Left cardiac atrium (tissue), 4 donors: ENCODE data around the gene PHKG2. TPM values are rescaled to one million over a fixed set of nuclear protein-coding genes. Genes with fewer than 3 reads are reported as not detected.

Source experiments
- ATAC-seq, 2 donors: fragments of 200-7000 bp; cut with Tn5 transposase; one replicate each; pipeline ENCODE4 v1.9.1; 2020; ENCODE audit warnings: mild to moderate bottlenecking in 2 of 2, moderate library complexity in 2 of 2
- DNase-seq: peaks from one replicate; pipeline ENCODE4 v3.0.0-alpha.2; 2020
- intact Hi-C, 2 donors: fragments of 100-400 bp; cut with DNase I; formaldehyde crosslinking; loops; one replicate each; pipeline versions ENCODE4 v1.14.1 to v1.15.1; 2022 to 2023
- total RNA-seq, 2 donors: library from RNA; stranded (reverse); fragmentation: NEBNext Ultra II Directional; extraction: Animal tissue kit (Norgen Biotek cat#: 25700); gene quantifications; one replicate each; pipeline ENCODE4 v1.2.1, GENCODE V29; 2021
- donor health status: DM: no; HTN: yes; CAD: no.
- donor health status: DM: no; HTN: yes; CAD: no; lungs with severe emphysema.
- donor health status: DM: yes; HTN: yes; CAD: no.
- donor health status: Dilated cardiomyopathy.

Gene PHKG2
- total RNA-seq, 2 donors from 2014 or later, result 17.8 to 18.6 TPM

DNA sequence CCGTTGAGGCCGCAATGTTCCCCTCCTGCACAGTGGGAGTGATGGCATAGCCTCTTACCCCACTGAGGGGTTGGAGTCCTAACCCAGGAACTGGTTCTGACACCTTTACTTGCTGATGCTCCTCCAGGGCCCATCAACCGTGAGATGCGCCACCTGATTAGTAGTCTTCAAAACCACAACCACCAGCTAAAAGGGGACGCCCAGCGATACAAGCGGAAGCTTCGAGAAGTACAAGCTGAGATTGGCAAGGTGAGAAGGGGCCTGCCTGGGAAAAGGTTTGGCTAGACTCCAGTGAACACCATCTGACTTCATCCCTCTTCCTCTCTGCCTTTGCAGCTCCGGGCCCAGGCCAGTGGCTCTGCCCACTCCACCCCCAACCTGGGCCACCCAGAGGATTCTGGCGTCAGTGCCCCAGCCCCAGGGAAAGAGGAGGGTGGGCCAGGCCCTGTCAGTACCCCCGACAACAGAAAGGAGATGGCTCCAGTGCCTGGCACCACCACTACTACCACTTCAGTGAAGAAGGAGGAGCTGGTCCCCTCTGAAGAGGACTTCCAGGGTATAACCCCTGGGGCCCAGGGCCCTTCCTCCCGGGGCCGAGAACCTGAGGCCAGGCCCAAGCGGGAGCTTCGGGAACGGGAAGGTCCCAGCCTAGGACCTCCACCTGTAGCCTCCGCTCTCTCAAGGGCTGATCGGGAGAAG is 19.7 kb downstream of the PHKG2 start:
- intact Hi-C loops, result no loop called here
- no peak for DNase-seq
- peak in 1 of 2 donors; percentile 19 for ATAC-seq

DNA sequence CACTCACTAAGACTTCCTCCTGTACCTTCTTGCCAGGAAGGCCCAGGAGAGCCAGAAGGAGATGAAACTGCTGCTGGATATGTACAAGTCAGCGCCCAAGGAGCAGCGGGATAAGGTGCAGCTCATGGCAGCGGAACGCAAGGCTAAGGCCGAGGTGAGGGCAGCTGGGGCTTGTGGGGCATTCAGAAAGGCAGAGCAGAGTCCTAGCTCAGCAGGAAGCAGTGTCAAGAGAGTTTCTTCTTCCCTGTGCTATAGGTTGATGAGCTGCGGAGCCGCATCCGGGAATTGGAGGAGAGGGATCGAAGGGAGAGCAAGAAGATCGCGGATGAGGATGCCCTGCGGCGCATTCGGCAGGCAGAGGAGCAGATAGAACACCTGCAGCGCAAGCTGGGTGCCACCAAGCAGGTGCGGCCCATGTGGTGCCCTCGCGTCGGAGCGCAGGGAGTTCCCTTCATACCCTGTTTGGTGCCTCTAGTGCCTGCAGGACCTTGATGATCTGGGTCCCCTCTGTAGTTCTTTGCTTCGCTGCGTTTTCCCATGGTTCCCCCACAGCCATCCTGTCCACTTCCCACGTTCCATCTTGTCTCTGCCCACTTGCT is 20.5 kb downstream of the PHKG2 start:
- ATAC-seq (no peak), DNase-seq (no peak)
- intact Hi-C loops, result no loop called here

GRCh38 chr16:30769379-30770089 is 21.3 kb downstream of the PHKG2 start:
- DNase-seq (no peak), ATAC-seq (no peak)
- intact Hi-C loops, result no loop called here

GRCh38 chr16:30771726-30772125 is 23.5 kb downstream of the PHKG2 start:
- no peak for ATAC-seq
- DNase-seq, result no peak
- intact Hi-C loops, result no loop called here

DNA sequence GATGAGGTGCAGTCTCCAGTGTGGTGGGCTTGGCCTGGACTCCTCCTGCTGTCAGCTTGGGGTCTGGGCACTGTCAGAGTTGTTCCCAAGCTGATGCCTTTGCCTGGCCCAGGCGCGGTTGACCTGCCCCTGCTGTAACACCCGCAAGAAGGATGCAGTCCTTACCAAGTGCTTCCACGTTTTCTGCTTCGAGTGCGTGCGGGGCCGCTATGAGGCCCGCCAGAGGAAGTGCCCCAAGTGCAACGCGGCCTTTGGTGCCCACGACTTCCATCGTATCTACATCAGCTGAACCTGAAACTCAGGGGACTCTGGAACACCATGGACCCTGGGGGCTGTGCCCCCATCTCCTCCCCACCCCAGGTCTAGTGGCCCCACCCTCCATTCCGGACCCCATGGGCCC is 25.6 kb downstream of the PHKG2 start:
- intact Hi-C loops, result no loop called here
- DNase-seq, result no peak
- no peak for ATAC-seq

DNA sequence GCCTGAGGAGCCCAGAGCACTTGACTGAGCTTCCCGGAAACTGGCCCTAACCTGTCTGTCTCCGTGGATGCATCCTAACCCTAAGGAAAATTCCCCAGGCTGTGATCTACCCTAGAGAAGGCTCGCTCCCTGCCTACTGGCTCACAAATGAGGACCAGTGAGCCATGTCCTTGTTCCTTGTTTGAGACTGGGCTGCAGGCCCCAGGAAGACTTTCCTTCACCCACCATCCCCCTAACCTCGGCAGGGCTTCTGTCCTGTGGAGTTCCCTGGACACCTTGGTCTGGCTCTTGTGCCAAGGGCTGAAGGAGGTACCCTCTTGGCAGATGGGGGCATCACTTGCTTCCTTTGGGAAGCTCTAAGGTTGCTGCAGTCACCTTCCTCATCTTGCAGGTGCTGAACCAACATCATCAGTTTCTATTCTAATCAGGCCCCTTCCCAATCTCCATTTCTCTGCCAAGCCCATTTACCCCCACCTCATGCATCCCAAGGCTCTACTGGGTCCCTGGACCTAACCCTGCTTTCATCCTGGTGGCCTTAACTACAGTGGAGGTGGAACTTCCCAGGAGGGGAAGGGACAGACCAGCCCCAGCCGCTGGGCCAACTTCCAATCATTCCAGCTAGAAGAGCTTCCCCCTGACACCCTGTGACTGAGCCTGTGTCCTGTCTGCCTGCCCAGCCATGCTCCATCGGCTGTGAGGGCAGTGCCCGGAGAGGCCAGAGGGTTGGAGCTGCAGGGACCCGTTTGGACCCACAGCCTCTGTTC is 26.3 kb downstream of the PHKG2 start:
- intact Hi-C loops, result no loop called here
- ATAC-seq (peak; percentile 15 to 23), DNase-seq (no peak)

GRCh38 chr16:30775131-30775391 is 26.8 kb downstream of the PHKG2 start:
- intact Hi-C loops, result no loop called here
- no peak for ATAC-seq

DNA sequence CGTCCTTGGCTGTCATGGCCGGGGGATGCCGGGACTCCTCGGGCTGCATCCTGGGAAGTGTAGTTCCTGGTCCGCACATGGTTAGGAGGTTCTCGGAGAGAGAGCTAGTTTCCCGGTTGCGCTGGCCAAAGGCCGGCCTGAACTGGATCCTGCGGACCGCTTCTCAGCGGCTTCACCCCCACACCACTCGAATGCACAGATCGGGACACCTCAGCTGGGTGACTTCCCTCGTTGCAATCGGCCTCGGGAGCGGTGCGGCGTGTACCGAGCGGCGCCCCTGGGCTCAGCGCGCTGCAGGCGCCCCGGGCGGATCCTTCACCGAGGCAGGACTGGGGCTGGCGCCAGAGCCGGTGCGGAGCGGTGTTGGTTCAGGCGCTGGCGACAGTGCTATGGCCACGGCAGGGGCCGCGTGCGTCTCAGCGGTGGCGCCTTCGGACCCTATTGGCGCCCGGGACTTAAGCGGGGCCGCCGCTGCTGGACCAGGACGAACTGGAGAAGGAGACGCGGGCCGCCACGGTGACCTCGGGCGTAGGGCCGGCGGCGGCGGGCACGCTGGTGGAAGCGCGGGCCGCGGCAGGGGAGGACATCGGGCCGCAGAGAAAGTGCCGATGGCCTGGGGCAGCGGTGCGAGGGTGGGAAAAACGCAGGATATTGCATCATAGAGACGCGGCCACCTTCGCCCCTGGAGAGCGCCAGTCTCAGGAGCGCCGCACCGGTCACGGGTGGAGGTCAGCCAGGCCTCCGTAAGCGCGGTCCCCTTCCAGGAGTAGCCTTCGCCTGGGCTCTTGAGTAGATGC is 27.4 kb downstream of the PHKG2 start:
- intact Hi-C loops, result no loop called here

More at GRCh38 chr16:30775131-30775391, 26.8 kb downstream of the PHKG2 start:
- no peak for DNase-seq

GRCh38 chr16:30777591-30778297 is 29.5 kb downstream of the PHKG2 start:
- ATAC-seq, result no peak
- intact Hi-C loops, result no loop called here
- DNase-seq, result no peak

More for the DNA sequence above, 27.4 kb downstream of the PHKG2 start:
- ATAC-seq (peak; percentile 87 to 89), DNase-seq (peak; percentile 86)

DNA sequence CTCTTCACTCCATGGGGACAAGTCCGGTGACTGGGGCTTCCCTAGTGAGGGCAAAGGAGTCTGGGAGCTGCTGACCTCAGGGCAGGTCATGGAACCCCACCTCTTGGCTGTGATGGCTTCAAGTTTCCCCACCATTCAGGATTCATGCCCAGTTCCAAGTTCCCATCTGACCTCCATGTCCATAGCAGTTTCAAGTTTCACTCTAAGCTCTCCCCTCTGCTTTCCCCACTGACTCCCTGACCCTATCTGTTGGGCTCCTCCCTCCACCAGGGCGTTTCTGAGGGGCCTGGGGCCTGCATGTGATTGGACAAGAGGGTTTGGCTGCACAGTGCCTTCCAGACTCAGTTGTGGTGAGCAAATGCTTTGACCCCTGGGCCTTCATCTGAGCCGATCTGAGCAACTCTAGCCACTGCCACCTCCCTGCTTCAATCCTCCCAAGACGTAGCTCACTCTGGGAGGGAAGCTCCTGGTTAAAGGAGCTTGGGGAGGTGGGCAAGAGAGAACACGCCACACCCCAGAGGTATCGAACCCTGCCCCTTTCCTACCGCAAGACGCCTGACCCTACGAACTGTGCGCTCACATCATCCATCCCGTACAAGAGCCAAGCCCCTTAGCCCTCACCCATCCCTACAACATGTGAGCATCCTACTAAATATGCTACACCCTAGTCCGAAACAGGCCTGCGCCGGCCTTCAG is 30.5 kb downstream of the PHKG2 start:
- peak in 1 of 2 donors; percentile 24 for ATAC-seq
- intact Hi-C loops, result no loop called here

GRCh38 chr16:30779596-30779995 is 31.4 kb downstream of the PHKG2 start:
- no peak for DNase-seq
- intact Hi-C loops, result no loop called here
- ATAC-seq, result no peak

More for the DNA sequence above, 30.5 kb downstream of the PHKG2 start:
- no peak for DNase-seq

GRCh38 chr16:30780021-30780420 is 31.8 kb downstream of the PHKG2 start:
- no peak for ATAC-seq
- intact Hi-C loops, result no loop called here
- no peak for DNase-seq

GRCh38 chr16:30780549-30780948 is 32.3 kb downstream of the PHKG2 start:
- no peak for DNase-seq
- intact Hi-C loops, result no loop called here

GRCh38 chr16:30782486-30783279 is 34.5 kb downstream of the PHKG2 start:
- intact Hi-C loops, result no loop called here
- DNase-seq (no peak), ATAC-seq (no peak)

More at GRCh38 chr16:30780549-30780948, 32.3 kb downstream of the PHKG2 start:
- ATAC-seq, result no peak

- intact Hi-C loops, result no loop called here
- ATAC-seq (no peak), DNase-seq (no peak)
Observed at GRCh38 chr16:30783280-30784109, 35.3 kb downstream of the PHKG2 start.

DNA sequence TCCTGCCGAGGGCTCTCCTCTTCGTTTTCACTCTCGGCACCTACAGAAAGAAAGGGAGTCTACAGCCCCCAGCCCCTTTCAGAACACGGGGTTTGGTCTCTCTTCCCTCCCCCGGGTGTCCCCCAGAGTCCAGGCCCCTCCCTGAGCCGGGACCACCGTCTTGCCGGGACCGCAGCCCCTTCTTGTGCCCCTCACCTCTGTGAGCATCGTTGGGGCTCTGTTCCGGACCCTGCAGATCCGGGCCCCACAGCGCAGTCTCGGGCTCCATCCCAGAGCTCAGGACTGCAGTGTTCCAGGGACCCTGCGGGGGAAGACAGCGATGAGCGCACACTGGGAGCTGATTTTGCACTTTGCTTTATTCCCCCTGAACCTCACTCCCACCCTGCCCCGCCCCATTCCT is 36.0 kb downstream of the PHKG2 start:
- ATAC-seq, result no peak
- no peak for DNase-seq
- intact Hi-C loops, result no loop called here
